Breast epithelium (tissue), 3 donors: ENCODE results near the gene FZD7.
A peak's percentile ranks its signal among the peaks of the same experiment; 100 is the strongest.

Experiments used
- POLR2A ChIP-seq: fragments of 450-650 bp; IDR thresholded peaks from one replicate; pipeline ENCODE4 v1.6.1; 2016; ENCODE audit warnings: antibody characterized with exemption, mild to moderate bottlenecking, moderate library complexity
- POLR2AphosphoS5 ChIP-seq, 3 donors: sonication (generic); formaldehyde crosslinking; IDR thresholded peaks; one replicate each; pipeline ENCODE4 v1.6.1; 2017; ENCODE audit warnings: antibody characterized with exemption in 3 of 3
- TF ChIP-seq, protein P1 (sequence below), 3 donors: fragments of 450-650 bp; IDR thresholded peaks; one replicate each; pipeline ENCODE4 v1.5.1; 2016 to 2017; ENCODE audit warnings: antibody characterized with exemption in 3 of 3, mild to moderate bottlenecking in 3 of 3, moderate library complexity in 3 of 3

DNA sequence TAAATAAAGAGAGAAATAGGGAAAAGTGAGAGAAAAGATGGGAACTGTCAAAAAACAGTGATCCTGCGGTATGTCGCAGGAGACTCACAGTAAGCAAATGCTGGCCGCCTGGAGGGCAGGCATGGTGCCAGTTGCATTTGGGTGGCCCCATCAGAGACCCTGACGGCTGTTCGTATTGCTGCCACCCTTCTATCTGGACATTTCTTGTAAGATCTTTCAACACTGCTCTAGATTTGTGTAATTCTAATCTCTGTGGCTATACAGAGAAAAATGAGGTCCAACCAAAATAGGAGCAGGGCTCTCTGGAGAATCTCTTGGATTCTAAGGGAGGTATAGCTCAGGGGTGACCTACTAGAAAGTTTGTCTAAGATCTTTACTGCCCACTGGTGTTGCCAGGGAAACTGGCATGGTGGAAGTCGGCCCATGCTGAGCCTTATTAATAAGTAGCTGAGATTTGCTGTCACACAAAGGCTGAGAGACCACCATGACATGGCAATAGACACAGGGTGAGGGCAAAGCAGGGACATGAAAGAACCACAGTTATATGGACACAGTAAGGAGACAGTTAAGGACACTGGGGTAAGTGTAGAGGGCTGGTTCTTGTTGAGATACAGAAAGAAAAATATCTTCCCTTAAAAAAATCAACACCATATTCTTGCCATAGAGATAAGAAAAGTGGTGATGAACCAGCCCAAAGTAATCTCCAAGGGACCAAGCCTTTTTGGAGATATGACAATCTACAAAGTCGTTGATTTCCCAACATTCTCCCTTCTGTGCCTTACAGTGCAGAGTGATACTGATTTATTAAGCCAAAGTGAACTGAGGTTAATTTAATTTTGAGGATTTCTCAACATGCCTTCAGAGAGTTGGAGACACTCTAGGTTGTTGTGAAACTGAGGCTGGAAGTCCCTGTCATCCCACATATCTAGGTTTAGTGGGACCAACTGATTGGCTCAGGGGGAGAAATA lies 26.4 kb upstream of the FZD7 start:
- peak in 1 of 3 donors; percentile 56 for TF ChIP-seq POLR2AphosphoS5 (IDR thresholded peaks at IDR 0.05)
- TF ChIP-seq, protein P1, sequence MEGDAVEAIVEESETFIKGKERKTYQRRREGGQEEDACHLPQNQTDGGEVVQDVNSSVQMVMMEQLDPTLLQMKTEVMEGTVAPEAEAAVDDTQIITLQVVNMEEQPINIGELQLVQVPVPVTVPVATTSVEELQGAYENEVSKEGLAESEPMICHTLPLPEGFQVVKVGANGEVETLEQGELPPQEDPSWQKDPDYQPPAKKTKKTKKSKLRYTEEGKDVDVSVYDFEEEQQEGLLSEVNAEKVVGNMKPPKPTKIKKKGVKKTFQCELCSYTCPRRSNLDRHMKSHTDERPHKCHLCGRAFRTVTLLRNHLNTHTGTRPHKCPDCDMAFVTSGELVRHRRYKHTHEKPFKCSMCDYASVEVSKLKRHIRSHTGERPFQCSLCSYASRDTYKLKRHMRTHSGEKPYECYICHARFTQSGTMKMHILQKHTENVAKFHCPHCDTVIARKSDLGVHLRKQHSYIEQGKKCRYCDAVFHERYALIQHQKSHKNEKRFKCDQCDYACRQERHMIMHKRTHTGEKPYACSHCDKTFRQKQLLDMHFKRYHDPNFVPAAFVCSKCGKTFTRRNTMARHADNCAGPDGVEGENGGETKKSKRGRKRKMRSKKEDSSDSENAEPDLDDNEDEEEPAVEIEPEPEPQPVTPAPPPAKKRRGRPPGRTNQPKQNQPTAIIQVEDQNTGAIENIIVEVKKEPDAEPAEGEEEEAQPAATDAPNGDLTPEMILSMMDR (IDR thresholded peaks at IDR 0.05), result no peak
- no peak for TF ChIP-seq POLR2A
